Astrocyte (in vitro differentiated cells and primary cell): ENCODE data around the gene KLHL8. TPM values are rescaled to one million over a fixed set of nuclear protein-coding genes. Genes with fewer than 3 reads are reported as not detected.
A peak's percentile ranks its signal among the peaks of the same experiment; 100 is the strongest.

ENCODE experiments used
- DNase-seq: peaks from one replicate; pipeline ENCODE4 v3.0.0-alpha.2; 2010; ENCODE audit warnings: low read depth
- FAIRE-seq: peaks from 2 replicates; lab custom pipeline; 2011; peaks lifted over from hg19 to GRCh38; lab: Jason Lieb, UNC
- H2AFZ ChIP-seq: 2 replicates; pipeline ENCODE4 v1.6.0; 2012; ENCODE audit warnings: low read depth, low read length, inconsistent platforms
- H3K27ac ChIP-seq: 2 replicates; pipeline ENCODE4 v1.5.1; 2011; ENCODE audit warnings: low read depth, low read length, inconsistent platforms
- H3K27me3 ChIP-seq: 2 replicates; pipeline ENCODE4 v1.6.0; 2011; ENCODE audit warnings: low read length, inconsistent platforms; ENCODE audit not compliant: insufficient read depth
- H3K36me3 ChIP-seq: 2 replicates; pipeline ENCODE4 v1.5.1; 2011; ENCODE audit warnings: low read length, inconsistent platforms; ENCODE audit not compliant: insufficient read depth
- H3K4me1 ChIP-seq: 2 replicates; pipeline ENCODE4 v1.5.1; 2011; ENCODE audit warnings: low read length, inconsistent platforms; ENCODE audit not compliant: insufficient read depth
- H3K4me2 ChIP-seq: 2 replicates; pipeline ENCODE4 v1.6.0; 2012; ENCODE audit warnings: low read length, inconsistent platforms
- H3K4me3 ChIP-seq: 2 replicates; pipeline ENCODE4 v1.5.1; 2011; ENCODE audit warnings: low read depth, mild to moderate bottlenecking, low read length, inconsistent platforms; ENCODE audit not compliant: insufficient read depth
- H3K79me2 ChIP-seq: 2 replicates; pipeline ENCODE4 v1.6.0; 2012; ENCODE audit warnings: mild to moderate bottlenecking, low read length, inconsistent platforms; ENCODE audit not compliant: insufficient read depth
- H3K9ac ChIP-seq: 2 replicates; pipeline ENCODE4 v1.6.0; 2012; ENCODE audit warnings: mild to moderate bottlenecking, low read length, inconsistent platforms
- H3K9me3 ChIP-seq: 2 replicates; pipeline ENCODE4 v1.5.1; 2012; ENCODE audit warnings: low read depth, mild to moderate bottlenecking, low read length, inconsistent platforms; ENCODE audit not compliant: insufficient read depth
- H4K20me1 ChIP-seq: 2 replicates; pipeline ENCODE4 v1.6.0; 2012; ENCODE audit warnings: low read length, inconsistent platforms; ENCODE audit not compliant: insufficient read depth
- H3K27ac Mint-ChIP-seq: one replicate; pipeline ENCODE4 v1.8.0; 2021; ENCODE audit warnings: mild to moderate bottlenecking, mixed read lengths; ENCODE audit not compliant: unreplicated experiment
- H3K27me3 Mint-ChIP-seq: one replicate; pipeline ENCODE4 v1.8.0; 2021; ENCODE audit warnings: low read depth, mixed read lengths; ENCODE audit not compliant: unreplicated experiment
- H3K36me3 Mint-ChIP-seq: one replicate; pipeline ENCODE4 v1.8.0; 2021; ENCODE audit warnings: low read depth, mixed read lengths; ENCODE audit not compliant: unreplicated experiment
- H3K4me1 Mint-ChIP-seq: one replicate; pipeline ENCODE4 v1.8.0; 2021; ENCODE audit warnings: low read depth, mixed read lengths; ENCODE audit not compliant: unreplicated experiment
- H3K4me3 Mint-ChIP-seq: one replicate; pipeline ENCODE4 v1.8.0; 2021; ENCODE audit warnings: mild to moderate bottlenecking, moderate library complexity, mixed read lengths; ENCODE audit not compliant: unreplicated experiment
- H3K9me3 Mint-ChIP-seq: one replicate; pipeline ENCODE4 v1.8.0; 2021; ENCODE audit warnings: mild to moderate bottlenecking, mixed read lengths; ENCODE audit not compliant: unreplicated experiment
- EZH2 ChIP-seq: IDR thresholded peaks from 2 replicates; pipeline ENCODE4 v1.6.1; 2012; ENCODE audit warnings: mild to moderate bottlenecking, low read length, inconsistent platforms; ENCODE audit not compliant: insufficient read depth
- total RNA-seq: library from RNA; stranded (reverse); gene quantifications from 2 replicates; pipeline ENCODE4 v1.2.1, GENCODE V29; 2021
- TF ChIP-seq, protein P1 (sequence below): IDR thresholded peaks from 2 replicates; pipeline ENCODE4 v1.5.1; 2011; ENCODE audit warnings: low read depth, mild to moderate bottlenecking, inconsistent platforms, low read length, moderate library complexity; ENCODE audit not compliant: insufficient read depth

KLHL8 gene
- total RNA-seq, 1 donor from 2014 or later, result 11.8 TPM

DNA sequence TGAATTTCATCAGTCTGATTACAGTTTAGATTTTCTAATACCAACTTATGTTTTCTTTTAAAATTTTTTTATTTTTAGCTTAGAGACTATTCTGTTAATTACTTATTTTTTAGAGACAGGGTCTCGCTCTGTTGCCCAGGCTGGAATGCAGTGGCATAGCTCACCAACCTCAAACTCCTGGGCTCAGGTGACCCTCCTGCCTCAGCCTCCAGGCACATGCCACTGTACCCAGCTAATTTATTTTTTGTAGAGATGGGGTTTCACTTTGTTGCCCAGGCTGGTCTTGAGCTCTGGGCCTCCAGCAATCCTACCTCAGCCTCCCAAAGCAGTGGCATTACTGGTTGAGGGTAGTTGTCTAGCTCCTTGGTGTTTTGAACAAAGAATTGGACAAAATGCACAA, 102.0 kb downstream of the KLHL8 start:
- H3K9ac ChIP-seq, result no peak overlapping the region
- Mint-ChIP-seq H3K27ac (peak overlapping the region; percentile 26), H3K36me3 (peaks cover 32% of the 10 kb centered on the region), H3K4me3 (no peak overlapping the region), H3K9me3 (no peaks in the 10 kb centered on the region), H3K4me1 (peaks cover 59% of the 10 kb centered on the region), H3K27me3 (no peaks in the 10 kb centered on the region)
- no peak overlapping the region for H3K27ac ChIP-seq
- peak overlapping the region; percentile 30 for H3K4me2 ChIP-seq
- H3K27me3 ChIP-seq, result no peaks in the 10 kb centered on the region
- no peak for FAIRE-seq
- no peak for DNase-seq
- TF ChIP-seq, protein P1, sequence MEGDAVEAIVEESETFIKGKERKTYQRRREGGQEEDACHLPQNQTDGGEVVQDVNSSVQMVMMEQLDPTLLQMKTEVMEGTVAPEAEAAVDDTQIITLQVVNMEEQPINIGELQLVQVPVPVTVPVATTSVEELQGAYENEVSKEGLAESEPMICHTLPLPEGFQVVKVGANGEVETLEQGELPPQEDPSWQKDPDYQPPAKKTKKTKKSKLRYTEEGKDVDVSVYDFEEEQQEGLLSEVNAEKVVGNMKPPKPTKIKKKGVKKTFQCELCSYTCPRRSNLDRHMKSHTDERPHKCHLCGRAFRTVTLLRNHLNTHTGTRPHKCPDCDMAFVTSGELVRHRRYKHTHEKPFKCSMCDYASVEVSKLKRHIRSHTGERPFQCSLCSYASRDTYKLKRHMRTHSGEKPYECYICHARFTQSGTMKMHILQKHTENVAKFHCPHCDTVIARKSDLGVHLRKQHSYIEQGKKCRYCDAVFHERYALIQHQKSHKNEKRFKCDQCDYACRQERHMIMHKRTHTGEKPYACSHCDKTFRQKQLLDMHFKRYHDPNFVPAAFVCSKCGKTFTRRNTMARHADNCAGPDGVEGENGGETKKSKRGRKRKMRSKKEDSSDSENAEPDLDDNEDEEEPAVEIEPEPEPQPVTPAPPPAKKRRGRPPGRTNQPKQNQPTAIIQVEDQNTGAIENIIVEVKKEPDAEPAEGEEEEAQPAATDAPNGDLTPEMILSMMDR, result no peak
- H4K20me1 ChIP-seq, result no peaks in the 10 kb centered on the region
- H3K79me2 ChIP-seq, result peaks cover 4% of the 10 kb centered on the region
- no peaks in the 10 kb centered on the region for H3K36me3 ChIP-seq
- peaks cover 10% of the 10 kb centered on the region for H3K4me1 ChIP-seq
- no peak overlapping the region for H3K4me3 ChIP-seq
- H2AFZ ChIP-seq, result no peak overlapping the region
- H3K9me3 ChIP-seq, result no peaks in the 10 kb centered on the region

DNA sequence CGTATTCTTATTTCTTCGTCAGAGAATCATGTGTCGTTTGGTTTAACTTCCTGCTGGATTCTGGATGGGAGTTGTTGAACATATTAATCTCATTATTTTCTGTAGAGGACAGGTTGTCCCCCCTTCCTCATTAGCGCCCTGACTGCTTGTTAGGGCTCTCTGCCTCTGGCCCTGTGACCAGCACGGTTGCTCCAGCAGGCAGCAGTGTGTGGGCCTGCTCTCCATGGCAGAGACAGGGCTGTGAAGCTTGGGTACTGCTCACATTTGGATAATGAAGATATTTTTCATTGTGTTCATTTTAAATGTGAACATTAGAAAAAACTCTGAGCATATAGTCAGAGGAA, 102.7 kb downstream of the KLHL8 start:
- peaks cover 4% of the 10 kb centered on the region for H3K79me2 ChIP-seq
- no peak overlapping the region for H3K27ac ChIP-seq
- no peak overlapping the region for H2AFZ ChIP-seq
- no peaks in the 10 kb centered on the region for H3K27me3 ChIP-seq
- no peak overlapping the region for H3K9ac ChIP-seq
- Mint-ChIP-seq H3K4me1 (peaks cover 59% of the 10 kb centered on the region), H3K36me3 (peaks cover 32% of the 10 kb centered on the region), H3K9me3 (no peaks in the 10 kb centered on the region), H3K4me3 (no peak overlapping the region), H3K27me3 (no peaks in the 10 kb centered on the region), H3K27ac (peak overlapping the region; percentile 41)
- H3K4me2 ChIP-seq, result no peak overlapping the region
- H3K36me3 ChIP-seq, result no peaks in the 10 kb centered on the region
- H4K20me1 ChIP-seq, result no peaks in the 10 kb centered on the region
- no peak for DNase-seq
- TF ChIP-seq, protein P1, result no peak
- TF ChIP-seq EZH2, result no peak
- peaks cover 10% of the 10 kb centered on the region for H3K4me1 ChIP-seq
- FAIRE-seq, result no peak
- H3K9me3 ChIP-seq, result no peaks in the 10 kb centered on the region
- H3K4me3 ChIP-seq, result no peak overlapping the region

DNA sequence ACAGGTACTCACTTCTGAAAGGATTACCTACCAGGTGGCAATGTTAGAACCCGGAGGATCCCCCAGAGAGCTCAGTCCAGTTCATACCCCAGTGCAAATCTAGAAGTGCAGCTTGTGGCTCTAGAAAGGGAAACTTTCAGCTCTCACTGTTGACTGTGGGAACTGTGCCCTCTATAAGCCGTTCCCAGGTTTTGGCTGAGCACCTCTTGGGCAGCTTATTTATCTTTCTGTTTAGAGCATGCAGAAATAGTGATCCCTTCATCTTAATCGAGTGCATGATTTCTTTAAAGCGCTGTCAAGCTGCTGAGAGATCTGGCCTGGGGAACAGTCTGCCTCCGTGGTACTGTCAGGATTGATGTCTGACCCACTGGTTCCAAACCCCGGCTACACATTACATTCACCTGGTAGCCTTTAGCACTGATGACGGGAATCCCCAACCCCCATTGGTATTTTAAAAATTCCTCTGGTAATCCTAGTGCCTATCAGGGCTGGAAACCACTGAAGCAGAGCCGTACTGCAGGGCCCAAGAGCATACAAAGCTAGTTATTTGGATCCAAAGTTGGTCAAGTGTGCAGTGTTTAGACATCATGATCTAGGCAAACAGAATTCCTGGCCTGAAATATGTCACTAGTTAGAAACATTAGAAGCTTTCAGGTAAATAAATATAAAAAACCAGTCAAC, 103.2 kb downstream of the KLHL8 start:
- TF ChIP-seq, protein P1, result no peak
- no peak for TF ChIP-seq EZH2
- no peak overlapping the region for H3K4me3 Mint-ChIP-seq

More for the DNA sequence above, 103.2 kb downstream of the KLHL8 start:
- Histone ChIP-seq H3K9me3 (no peaks in the 10 kb centered on the region), H4K20me1 (no peaks in the 10 kb centered on the region), H3K36me3 (no peaks in the 10 kb centered on the region), H3K9ac (no peak overlapping the region), H3K79me2 (peaks cover under 1% of the 10 kb centered on the region), H3K4me2 (no peak overlapping the region), H3K4me3 (no peak overlapping the region), H3K27ac (no peak overlapping the region), H3K4me1 (peaks cover 10% of the 10 kb centered on the region), H2AFZ (no peak overlapping the region), H3K27me3 (no peaks in the 10 kb centered on the region)
- no peaks in the 10 kb centered on the region for H3K9me3 Mint-ChIP-seq
- H3K36me3 Mint-ChIP-seq, result peaks cover 32% of the 10 kb centered on the region
- peak overlapping the region; percentile 41 for H3K27ac Mint-ChIP-seq
- no peaks in the 10 kb centered on the region for H3K27me3 Mint-ChIP-seq
- no peak for DNase-seq
- peaks cover 55% of the 10 kb centered on the region for H3K4me1 Mint-ChIP-seq
- no peak for FAIRE-seq
